ENCODE results near the gene TMOD4. TPM values are rescaled to one million over a fixed set of nuclear protein-coding genes. Genes with fewer than 3 reads are reported as not detected.

The TMOD4 gene
- total and polyA plus RNA-seq, 9 of the 15 experiments (the other 6 are each of a cell fraction or from before 2014, with no cell fraction given): 0.18 to 1.8 (median 1.1) TPM; not detected in 1

DNA sequence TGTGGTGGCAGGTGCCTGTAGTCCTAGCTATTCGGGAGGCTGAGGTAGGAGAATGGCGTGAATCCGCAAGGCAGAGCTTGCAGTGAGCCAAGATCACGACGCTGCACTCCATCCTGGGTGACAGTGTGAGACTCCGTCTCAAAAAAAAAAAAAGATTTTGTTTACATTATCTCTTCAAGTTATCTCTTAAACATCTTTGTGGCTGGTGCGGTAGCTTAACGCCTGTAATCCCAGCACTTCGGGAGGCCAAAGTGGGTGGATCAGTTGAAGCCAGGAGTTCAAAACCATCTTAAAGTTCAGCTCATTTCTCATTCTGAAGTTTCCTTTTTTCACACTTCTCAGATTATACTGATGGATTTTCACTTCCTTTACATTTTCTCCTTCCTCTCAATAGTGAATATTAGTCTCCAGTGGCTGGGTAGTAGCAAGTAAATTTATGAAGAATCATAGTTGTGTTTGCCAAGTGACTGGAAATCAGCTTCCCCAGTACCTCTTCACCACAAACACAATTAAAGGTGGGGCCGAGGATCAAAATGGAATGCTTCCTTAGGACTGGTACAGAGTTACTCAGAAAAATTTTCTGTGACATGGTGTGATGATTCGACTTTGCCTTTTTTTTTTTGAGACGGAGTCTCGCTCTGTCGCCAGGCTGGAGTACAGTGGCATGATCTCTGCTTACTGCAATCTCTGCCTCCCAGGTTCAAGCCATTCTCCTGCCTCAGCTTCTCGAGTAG is 36.4 kb upstream of the TMOD4 start (continued):
- TF ChIP-seq PURB (CRISPR knock-in tag; IDR thresholded peaks at IDR 0.05; ENCODE audit: low read depth) (no peak), ESRRA (IDR thresholded peaks at IDR 0.05; ENCODE audit: borderline replicate concordance, low read depth) (peak; percentile 55; the same call in 1 of the 2 replicates), RBM15 (IDR thresholded peaks at IDR 0.05; ENCODE audit: insufficient read depth, low read length) (no peak), TEAD4 (IDR thresholded peaks at IDR 0.05; ENCODE audit: low read length) (peak; percentile 40; the same call in 1 of the 2 replicates), TEAD4 (CRISPR knock-in tag; IDR thresholded peaks at IDR 0.05; ENCODE audit: borderline replicate concordance) (no peak), KDM1A (IDR thresholded peaks at IDR 0.05) (peak in 1 of 2 experiments; percentile 46; a peak in 3 of 4 replicates)

DNA sequence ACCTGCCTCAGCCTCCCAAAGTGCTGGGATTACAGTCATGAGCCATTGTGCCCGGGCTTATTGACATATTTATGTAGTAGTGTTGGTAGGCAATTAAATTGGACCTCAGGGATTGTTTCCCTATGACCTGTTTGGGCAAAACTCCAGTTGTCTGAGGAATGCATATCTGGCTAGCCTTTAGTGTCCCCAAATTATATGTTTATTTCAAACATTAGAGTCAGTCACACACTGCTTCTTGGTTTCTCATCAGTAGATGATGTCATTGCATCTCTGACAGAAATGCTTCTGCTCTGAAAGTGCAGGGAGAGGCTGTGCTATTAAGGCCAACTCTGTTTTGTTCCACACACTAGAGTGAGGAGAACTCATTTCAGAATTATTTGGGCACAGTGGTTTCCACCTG is 35.0 kb upstream of the TMOD4 start:
- in situ Hi-C loops (cut with MboI) (no loop called here), intact Hi-C loops (cut with micrococcal nuclease) (no loop called here)
- Histone ChIP-seq H3K9me3 (replicated peaks; ENCODE audit: control insufficient read depth, insufficient read depth, low read depth, low read length) (no peaks in the 10 kb centered on the region), H3K36me3 (ENCODE audit: control insufficient read depth, insufficient read depth, low read length) (peaks cover 39% of the 10 kb centered on the region; the same call in 1 of the 3 replicates), H3K4me1 (replicated peaks in 1 of 2; ENCODE audit: control insufficient read depth in 2 of 2, insufficient read depth in 2 of 2, low read length in 2 of 2) (peaks cover 0 to 2% of the 10 kb centered on the region in 2 experiments; a peak in 2 of 5 replicates), H3K4me2 (ENCODE audit: insufficient read depth, low read length) (no peak overlapping the region), H3K27me3 (ENCODE audit: control insufficient read depth in 2 of 2, insufficient read depth in 2 of 2, low read length in 2 of 2) (no peaks in the 10 kb centered on the region), H3K79me2 (ENCODE audit: control insufficient read depth, insufficient read depth, low read length) (peaks cover 13% of the 10 kb centered on the region), H3K4me3 (no peak overlapping the region), H2AFZ (ENCODE audit: low read depth, low read length) (no peak overlapping the region), H3K9ac (ENCODE audit: insufficient read depth in 1 of 2, low read depth in 2 of 2, low read length in 2 of 2) (no peak overlapping the region), H4K20me1 (replicated peaks; ENCODE audit: control insufficient read depth, insufficient read depth, low read length) (no peaks in the 10 kb centered on the region), H3K9me1 (ENCODE audit: control insufficient read depth, insufficient read depth, low read length) (no peaks in the 10 kb centered on the region), H3K27ac (ENCODE audit: extremely low read depth, low read depth, low read length) (no peak overlapping the region)
- no TSS peak for BruUV-seq (replicated peaks)
- 60% methylated on average over 1 of the region's 1 CpG for WGBS (ENCODE audit: insufficient coverage, low coverage, missing lambda C conversion rate)
- ChIA-PET CTCF (ENCODE audit: low intra/inter-chr PET ratio) (no interaction called here), POLR2A (no interaction called here)
- FAIRE-seq (no peak), DNase-seq (ENCODE audit: extremely low read depth in 1 of 4, low spot score in 3 of 4) (no peak), ATAC-seq (no peak)
- TF ChIP-seq, protein P1, sequence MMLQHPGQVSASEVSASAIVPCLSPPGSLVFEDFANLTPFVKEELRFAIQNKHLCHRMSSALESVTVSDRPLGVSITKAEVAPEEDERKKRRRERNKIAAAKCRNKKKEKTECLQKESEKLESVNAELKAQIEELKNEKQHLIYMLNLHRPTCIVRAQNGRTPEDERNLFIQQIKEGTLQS (IDR thresholded peaks at IDR 0.05): peak; percentile 43; the same call in 1 of the 2 replicates
- TF ChIP-seq, protein P1 (CRISPR knock-in tag; conservative IDR thresholded peaks at IDR 0.05): no peak
- peak; percentile 44; the same call in 1 of the 2 replicates for TF ChIP-seq ATF7 (IDR thresholded peaks at IDR 0.05)
- TF ChIP-seq, protein P2, sequence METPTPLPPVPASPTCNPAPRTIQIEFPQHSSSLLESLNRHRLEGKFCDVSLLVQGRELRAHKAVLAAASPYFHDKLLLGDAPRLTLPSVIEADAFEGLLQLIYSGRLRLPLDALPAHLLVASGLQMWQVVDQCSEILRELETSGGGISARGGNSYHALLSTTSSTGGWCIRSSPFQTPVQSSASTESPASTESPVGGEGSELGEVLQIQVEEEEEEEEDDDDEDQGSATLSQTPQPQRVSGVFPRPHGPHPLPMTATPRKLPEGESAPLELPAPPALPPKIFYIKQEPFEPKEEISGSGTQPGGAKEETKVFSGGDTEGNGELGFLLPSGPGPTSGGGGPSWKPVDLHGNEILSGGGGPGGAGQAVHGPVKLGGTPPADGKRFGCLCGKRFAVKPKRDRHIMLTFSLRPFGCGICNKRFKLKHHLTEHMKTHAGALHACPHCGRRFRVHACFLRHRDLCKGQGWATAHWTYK (CRISPR knock-in tag; IDR thresholded peaks at IDR 0.05): no peak
